DOHH2 (cell line): ENCODE results near the gene VPS13A.

Experiments
- H3F3A ChIP-seq: fragments of 200-600 bp; sonication (generic), shearing (Covaris generic); 2 replicates; pipeline ENCODE4 v1.6.0; 2016; ENCODE audit warnings: antibody characterized with exemption, mild to moderate bottlenecking; ENCODE audit not compliant: control insufficient read depth, insufficient read depth
- H3K27ac ChIP-seq: fragments of 200-600 bp; sonication (generic); 2 replicates; pipeline ENCODE4 v1.5.1; 2014; ENCODE audit warnings: low read depth, mild to moderate bottlenecking, low read length, moderate library complexity
- H3K27me3 ChIP-seq: fragments of 200-600 bp; sonication (generic); 2 replicates; pipeline ENCODE4 v1.6.1; 2014; ENCODE audit warnings: mild to moderate bottlenecking, low read length, mixed read lengths; ENCODE audit not compliant: control insufficient read depth
- H3K36me3 ChIP-seq: fragments of 200-600 bp; sonication (generic); 2 replicates; pipeline ENCODE4 v1.6.1; 2014; ENCODE audit warnings: mild to moderate bottlenecking, low read length, moderate library complexity, mixed read lengths; ENCODE audit not compliant: control insufficient read depth
- H3K4me1 ChIP-seq: fragments of 200-600 bp; sonication (generic); 2 replicates; pipeline ENCODE4 v1.6.1; 2014; ENCODE audit warnings: mild to moderate bottlenecking, low read length, mixed read lengths; ENCODE audit not compliant: control insufficient read depth
- H3K4me2 ChIP-seq: fragments of 200-600 bp; sonication (generic); 2 replicates; pipeline ENCODE4 v1.6.0; 2014; ENCODE audit warnings: mild to moderate bottlenecking, low read length, moderate library complexity
- H3K4me3 ChIP-seq: fragments of 200-600 bp; sonication (generic); 2 replicates; pipeline ENCODE4 v1.5.1; 2014; ENCODE audit warnings: mild to moderate bottlenecking, low read length, mixed read lengths
- H3K79me2 ChIP-seq: fragments of 200-600 bp; sonication (generic); 2 replicates; pipeline ENCODE4 v1.6.1; 2014; ENCODE audit warnings: mild to moderate bottlenecking, low read length, mixed read lengths; ENCODE audit not compliant: control insufficient read depth
- H3K9me2 ChIP-seq: fragments of 200-600 bp; sonication (generic); replicated peaks from 2 replicates; pipeline ENCODE4 v1.6.1; 2014; ENCODE audit warnings: mild to moderate bottlenecking, low read length, mixed read lengths; ENCODE audit not compliant: control insufficient read depth
- H3K9me3 ChIP-seq: fragments of 200-600 bp; sonication (generic); 2 replicates; pipeline ENCODE4 v1.6.1; 2014; ENCODE audit warnings: antibody characterized with exemption, low read length, mixed read lengths; ENCODE audit not compliant: control insufficient read depth, insufficient read depth
- H4K20me1 ChIP-seq: fragments of 200-600 bp; sonication (generic); 2 replicates; pipeline ENCODE4 v1.6.0; 2014; ENCODE audit warnings: low read depth, mild to moderate bottlenecking, antibody characterized with exemption, low read length, moderate library complexity; ENCODE audit not compliant: control insufficient read depth, insufficient read depth
- EZH2phosphoT487 ChIP-seq: fragments of 200-600 bp; sonication (generic); IDR thresholded peaks from 2 replicates; pipeline ENCODE4 v1.6.1; 2017; ENCODE audit warnings: borderline replicate concordance, mild to moderate bottlenecking, antibody characterized with exemption, low read length, moderate library complexity, mixed read lengths
- TF ChIP-seq, protein P1 (sequence below): fragments of 200-600 bp; sonication (generic); IDR thresholded peaks from one replicate; pipeline ENCODE4 v1.5.1; 2014; ENCODE audit warnings: antibody characterized with exemption, mild to moderate bottlenecking, low read depth, low read length; ENCODE audit not compliant: poor library complexity, severe bottlenecking

Gene VPS13A

DNA sequence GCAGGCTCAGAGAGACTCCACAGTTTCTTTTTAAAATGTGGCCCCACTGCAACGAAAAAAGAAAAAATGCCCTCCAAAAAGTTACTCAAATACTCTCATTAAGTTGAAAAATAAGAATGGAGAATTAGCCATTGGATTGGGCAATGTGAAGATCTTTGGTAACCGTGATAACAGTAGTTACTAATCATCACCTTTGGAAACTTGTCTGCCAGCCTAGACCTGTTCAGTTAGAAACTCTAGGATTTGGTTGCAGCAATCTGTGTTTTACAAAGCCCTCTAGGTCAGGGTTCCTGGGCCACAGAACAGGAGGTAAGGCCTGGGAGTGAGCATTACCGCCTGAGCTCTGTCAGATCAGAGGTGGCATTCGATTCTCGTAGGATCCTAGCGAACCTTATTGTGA, 34.2 kb downstream of the VPS13A start:
- no peaks in the 10 kb centered on the region for H3K9me3 ChIP-seq
- no peaks in the 10 kb centered on the region for H3F3A ChIP-seq
- H3K4me1 ChIP-seq: no peaks in the 10 kb centered on the region
- peaks cover 26% of the 10 kb centered on the region for H3K36me3 ChIP-seq
- H3K4me3 ChIP-seq: no peak overlapping the region
- no peaks in the 10 kb centered on the region for H4K20me1 ChIP-seq
- no peak overlapping the region for H3K27ac ChIP-seq
- H3K9me2 ChIP-seq: no peaks in the 10 kb centered on the region
- TF ChIP-seq, protein P1, sequence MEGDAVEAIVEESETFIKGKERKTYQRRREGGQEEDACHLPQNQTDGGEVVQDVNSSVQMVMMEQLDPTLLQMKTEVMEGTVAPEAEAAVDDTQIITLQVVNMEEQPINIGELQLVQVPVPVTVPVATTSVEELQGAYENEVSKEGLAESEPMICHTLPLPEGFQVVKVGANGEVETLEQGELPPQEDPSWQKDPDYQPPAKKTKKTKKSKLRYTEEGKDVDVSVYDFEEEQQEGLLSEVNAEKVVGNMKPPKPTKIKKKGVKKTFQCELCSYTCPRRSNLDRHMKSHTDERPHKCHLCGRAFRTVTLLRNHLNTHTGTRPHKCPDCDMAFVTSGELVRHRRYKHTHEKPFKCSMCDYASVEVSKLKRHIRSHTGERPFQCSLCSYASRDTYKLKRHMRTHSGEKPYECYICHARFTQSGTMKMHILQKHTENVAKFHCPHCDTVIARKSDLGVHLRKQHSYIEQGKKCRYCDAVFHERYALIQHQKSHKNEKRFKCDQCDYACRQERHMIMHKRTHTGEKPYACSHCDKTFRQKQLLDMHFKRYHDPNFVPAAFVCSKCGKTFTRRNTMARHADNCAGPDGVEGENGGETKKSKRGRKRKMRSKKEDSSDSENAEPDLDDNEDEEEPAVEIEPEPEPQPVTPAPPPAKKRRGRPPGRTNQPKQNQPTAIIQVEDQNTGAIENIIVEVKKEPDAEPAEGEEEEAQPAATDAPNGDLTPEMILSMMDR: no peak
- no peak for TF ChIP-seq EZH2phosphoT487
- no peaks in the 10 kb centered on the region for H3K79me2 ChIP-seq
- no peaks in the 10 kb centered on the region for H3K27me3 ChIP-seq
- H3K4me2 ChIP-seq: no peak overlapping the region

- H3K36me3 ChIP-seq: peaks cover 25% of the 10 kb centered on the region
- H3F3A ChIP-seq: no peaks in the 10 kb centered on the region
- no peaks in the 10 kb centered on the region for H3K9me3 ChIP-seq
- H3K27me3 ChIP-seq: no peaks in the 10 kb centered on the region
- no peaks in the 10 kb centered on the region for H3K4me1 ChIP-seq
- no peaks in the 10 kb centered on the region for H3K79me2 ChIP-seq
- no peaks in the 10 kb centered on the region for H3K9me2 ChIP-seq
- H3K4me3 ChIP-seq: no peak overlapping the region
- TF ChIP-seq EZH2phosphoT487: no peak
- TF ChIP-seq, protein P1: no peak
- no peaks in the 10 kb centered on the region for H4K20me1 ChIP-seq
- no peak overlapping the region for H3K4me2 ChIP-seq
- H3K27ac ChIP-seq: no peak overlapping the region
Measured at GRCh38 chr9:77212801-77213200, 35.5 kb downstream of the VPS13A start.

DNA sequence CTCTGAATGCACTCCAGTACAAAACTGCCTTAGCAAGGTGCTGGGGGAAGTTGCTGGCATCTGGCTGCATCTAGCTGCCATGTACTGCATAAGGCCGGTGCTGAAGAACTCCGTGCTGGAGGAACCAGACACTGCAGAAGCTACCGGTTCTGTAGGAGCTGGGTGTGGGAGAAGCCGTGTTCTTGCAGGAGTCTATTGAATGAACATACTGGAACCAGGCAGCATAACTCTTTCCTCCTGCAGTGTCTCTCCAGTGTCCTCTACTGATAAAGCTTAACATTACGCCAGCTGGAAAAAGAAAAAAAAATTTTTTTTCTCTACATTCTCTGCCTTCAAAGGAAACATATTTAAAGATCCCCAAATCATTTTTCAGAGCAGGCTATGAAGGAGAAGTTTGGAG, 38.5 kb downstream of the VPS13A start:
- Histone ChIP-seq H3K4me2 (no peak overlapping the region), H4K20me1 (no peaks in the 10 kb centered on the region), H3K27ac (no peak overlapping the region), H3K4me3 (no peak overlapping the region), H3K9me2 (no peaks in the 10 kb centered on the region), H3K4me1 (no peaks in the 10 kb centered on the region), H3K27me3 (no peaks in the 10 kb centered on the region), H3K9me3 (no peaks in the 10 kb centered on the region), H3F3A (no peaks in the 10 kb centered on the region), H3K79me2 (no peaks in the 10 kb centered on the region), H3K36me3 (peaks cover 32% of the 10 kb centered on the region)
- TF ChIP-seq, protein P1: peak; percentile 13
- TF ChIP-seq EZH2phosphoT487: no peak

DNA sequence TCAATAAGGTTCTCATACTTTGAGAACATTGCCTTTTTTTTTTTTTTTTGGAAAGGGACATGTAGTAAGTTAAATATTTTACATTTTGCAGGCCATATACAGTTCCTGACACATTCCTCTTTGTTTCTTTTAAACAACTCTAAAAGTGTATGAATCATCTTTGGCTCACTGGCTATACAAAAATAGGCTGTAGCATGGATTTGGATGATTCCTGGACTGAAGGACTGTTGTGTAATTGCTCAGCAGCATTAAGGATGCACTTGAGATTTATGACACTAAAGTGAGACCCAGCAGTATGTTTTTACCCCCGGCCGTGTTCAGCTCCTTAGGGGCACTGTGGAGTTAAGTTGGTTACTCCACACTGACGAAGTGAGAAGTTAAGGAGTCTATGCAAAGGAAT, 41.3 kb downstream of the VPS13A start:
- Histone ChIP-seq H3K9me3 (no peaks in the 10 kb centered on the region), H3K36me3 (peaks cover 48% of the 10 kb centered on the region), H3K4me2 (no peak overlapping the region), H3K79me2 (no peaks in the 10 kb centered on the region), H3K27ac (no peak overlapping the region), H4K20me1 (no peaks in the 10 kb centered on the region), H3F3A (no peaks in the 10 kb centered on the region), H3K4me3 (no peak overlapping the region), H3K27me3 (no peaks in the 10 kb centered on the region), H3K9me2 (no peaks in the 10 kb centered on the region), H3K4me1 (no peaks in the 10 kb centered on the region)
- TF ChIP-seq EZH2phosphoT487: no peak
- TF ChIP-seq, protein P1: no peak
